ENCODE data around the gene PRR14. TPM values are rescaled to one million over a fixed set of nuclear protein-coding genes. Genes with fewer than 3 reads are reported as not detected.

The PRR14 gene
- total and polyA plus RNA-seq, 2 of the 8 experiments (the other 6 are each of a cell fraction or from before 2014, with no cell fraction given) = 3.6 to 16.1 TPM

GRCh38 chr16:30651124-30652004, 604 bp downstream of the PRR14 start:
- no peak overlapping the region for H2AK5ac ChIP-seq (ENCODE audit: low read depth, low read length)
- 6% methylated on average over 34 of the region's 71 CpGs; no CpG with 5 or more reads in 1 of the 2 experiments for WGBS, 2 experiments (ENCODE audit: extremely low coverage in 1 of 2, insufficient coverage in 1 of 2, insufficient read length in 1 of 2, insufficient replicate concordance in 2 of 2, low coverage in 1 of 2, low lambda C conversion rate in 2 of 2, missing lambda C conversion rate in 1 of 2)
- H3K9me3 ChIP-seq (ENCODE audit: insufficient read depth in 2 of 2, low read depth in 1 of 2, low read length in 1 of 2) = no peaks in the 10 kb centered on the region
- peaks cover 0 to 13% (median 11%) of the 10 kb centered on the region in 4 experiments; a peak in 6 of 7 replicates for H3K27me3 ChIP-seq (replicated peaks in 1 of 4; ENCODE audit: control insufficient read depth in 3 of 4, extremely low read depth in 1 of 4, insufficient read depth in 3 of 4, low read length in 3 of 4)
- H3K27ac ChIP-seq (ENCODE audit: low read depth, low read length) = peak overlapping the region; percentile 32; the same call in 1 of the 2 replicates
- H3K23me2 ChIP-seq (ENCODE audit: low read depth, low read length) = peaks cover 2% of the 10 kb centered on the region; the same call in 1 of the 2 replicates
- no peaks in the 10 kb centered on the region; a peak in 1 of 8 replicates for H3K36me3 ChIP-seq (ENCODE audit: control insufficient read depth in 2 of 4, insufficient read depth in 4 of 4, low read length in 3 of 4)
- H3K23ac ChIP-seq (ENCODE audit: insufficient read length) = no peak overlapping the region
- H3K9ac ChIP-seq (replicated peaks in 1 of 4; ENCODE audit: extremely low read depth in 1 of 4, low read depth in 3 of 4, low read length in 3 of 4) = peak overlapping the region; percentile 45 to 70 (median 68)
- H2BK120ac ChIP-seq (replicated peaks; ENCODE audit: low read depth, low read length) = peak overlapping the region; percentile 51
- H3K4me2 ChIP-seq (ENCODE audit: insufficient read depth in 1 of 2, low read depth in 2 of 2, low read length in 2 of 2) = peak overlapping the region; percentile 56 to 85
- H3K79me2 ChIP-seq (ENCODE audit: control insufficient read depth in 1 of 2, insufficient read depth in 2 of 2, low read length in 2 of 2) = no peaks in the 10 kb centered on the region
- H2BK20ac ChIP-seq (ENCODE audit: low read length) = no peak overlapping the region
- no peak overlapping the region for H2BK12ac ChIP-seq (ENCODE audit: low read depth, low read length)
- peak overlapping the region; percentile 93; the same call in 1 of the 2 replicates for H4K8ac ChIP-seq (ENCODE audit: extremely low read depth, insufficient read depth, low read length)
- H4K5ac ChIP-seq (ENCODE audit: insufficient read length, low read depth, low read length) = peak overlapping the region; percentile 34
- ChIA-PET POLR2A (ENCODE audit: partially characterized antibody) (interaction anchor here (0.8 to 2.1 kb wide), 4 partner anchors 15 to 97 kb away, joined by 4 to 7 read pairs (median 5); partner anchors contain the start of genes PHKG2 and ZNF764), CTCF (ENCODE audit: partially characterized antibody) (interaction anchor here (0.6 to 8.2 kb wide), 10 partner anchors 10 to 202 kb away, joined by 3 to 48 read pairs (median 3); partner anchors contain the start of gene ZNF689)
- 0 out of 2 replicates have a peak, but pooled peaks cover 2% of the 10 kb centered on the region for H3K79me1 ChIP-seq (ENCODE audit: low read depth, low read length)
- H3K4me3 ChIP-seq (ENCODE audit: extremely low read depth in 1 of 4, insufficient read depth in 2 of 4, low read depth in 3 of 4, low read length in 4 of 4) = peak overlapping the region; percentile 63 to 78 (median 70)
- peaks cover 0 to 5% of the 10 kb centered on the region in 2 experiments for H4K20me1 ChIP-seq (replicated peaks in 1 of 2; ENCODE audit: control insufficient read depth in 1 of 2, insufficient read depth in 2 of 2, low read length in 2 of 2)
- peaks cover 0 to 7% (median 0%) of the 10 kb centered on the region in 4 experiments; a peak in 3 of 7 replicates for H3K4me1 ChIP-seq (replicated peaks in 1 of 4; ENCODE audit: control insufficient read depth in 3 of 4, insufficient read depth in 4 of 4, low read length in 3 of 4)
- FAIRE-seq = no peak
- peak overlapping the region; percentile 66 for H3K56ac ChIP-seq (replicated peaks; ENCODE audit: insufficient read length, low read depth, low read length)
- peak overlapping the region; percentile 63 for H3K4ac ChIP-seq (replicated peaks; ENCODE audit: insufficient read length, low read depth, low read length)
- peak overlapping the region; percentile 60 for H3K18ac ChIP-seq (ENCODE audit: extremely low read depth, low read length)
- H2BK15ac ChIP-seq (ENCODE audit: low read length) = no peak overlapping the region
- H3K14ac ChIP-seq (ENCODE audit: insufficient read length) = no peak overlapping the region
- peak in 1 of 2 experiments; percentile 80 for DNase-seq (ENCODE audit: low read depth in 1 of 2, low spot score in 2 of 2)
- 0 out of 2 replicates have a peak overlapping the region, but pooled peaks have one; percentile 44 for H2BK5ac ChIP-seq (ENCODE audit: low read depth, low read length)
- peak overlapping the region; percentile 31; the same call in 1 of the 2 replicates for H2AFZ ChIP-seq (ENCODE audit: low read length)
- H4K91ac ChIP-seq (replicated peaks; ENCODE audit: insufficient read length, low read length) = peak overlapping the region; percentile 52
- peak in 1 of 2 experiments; percentile 45; a peak in 2 of 4 replicates for TF ChIP-seq RAD21 (IDR thresholded peaks at IDR 0.05 in 1 of 2, conservative IDR thresholded peaks at IDR 0.05 in 1 of 2; ENCODE audit: low read depth in 2 of 2, low read length in 2 of 2)
- peak in 1 of 2 experiments; percentile 38; a peak in 1 of 4 replicates for TF ChIP-seq HDAC2 (IDR thresholded peaks at IDR 0.05; ENCODE audit: borderline replicate concordance in 1 of 2, low read depth in 2 of 2, low read length in 2 of 2)

All from H1 (cell line).